Ramos (cell line): ENCODE results near the gene MAGEA6.
"Not testable (repeated sequence)": the region's sequence is repeated elsewhere in the genome, so short reads cannot be mapped to it uniquely, and the experiment has no call there.

Source experiments
- in situ Hi-C: fragments of 300-500 bp; cut with MboI; formaldehyde crosslinking; loops from one replicate; pipeline ENCODE4 v1.14.3; 2022; ENCODE audit warnings: low sequenced_read_pairs; ENCODE audit not compliant: unreplicated experiment

Gene MAGEA6

DNA sequence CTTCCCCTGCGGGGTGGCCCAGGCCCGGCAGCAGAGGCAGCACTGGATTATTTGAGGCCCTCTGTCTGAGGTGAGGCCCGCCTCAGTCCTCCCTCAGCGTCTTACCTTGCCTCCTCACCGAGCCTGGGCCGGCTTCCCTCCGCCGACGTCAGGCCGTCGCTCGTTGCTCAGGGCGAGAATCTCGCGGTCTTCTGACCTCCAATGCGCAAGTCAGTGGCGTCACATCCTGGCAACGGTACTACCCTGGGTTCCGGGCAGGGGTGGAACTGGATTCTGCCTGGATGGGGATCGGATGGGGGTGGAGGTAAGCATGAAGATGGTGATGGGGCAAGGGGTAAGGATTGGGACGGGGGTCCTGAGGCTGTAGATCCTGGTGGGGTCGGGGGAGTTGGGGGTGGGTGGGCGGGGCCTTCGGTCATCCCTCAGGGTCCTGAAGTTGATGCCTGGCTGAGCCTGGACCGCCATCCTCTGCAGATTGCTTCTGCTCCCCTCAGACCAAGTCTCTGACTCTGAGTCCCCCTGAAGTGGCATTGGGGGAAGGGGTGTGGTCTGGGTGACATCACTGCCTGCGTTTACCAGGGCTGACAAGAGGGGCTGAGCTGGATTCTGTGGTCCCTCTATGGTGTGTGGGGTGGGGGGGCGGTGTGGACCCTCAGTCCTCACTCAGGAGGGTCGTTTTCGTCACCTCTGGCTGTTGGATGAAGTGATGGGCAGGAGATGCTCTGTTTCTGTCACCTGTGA lies at the start of gene MAGEA6:
TSS of gene MAGEA6 (minus strand) at position 141 of the 741 bp plus-strand sequence. CDS start 2,039 bp downstream, outside the sequence.
- in situ Hi-C loops, result not testable (repeated sequence)

- in situ Hi-C loops, result no loop called here
These were observed 49.8 kb upstream of the MAGEA6 start for GRCh38 chrX:152819266-152819665.

GRCh38 chrX:152818356-152818755 lies 48.9 kb upstream of the MAGEA6 start:
- in situ Hi-C loops, result no loop called here

DNA sequence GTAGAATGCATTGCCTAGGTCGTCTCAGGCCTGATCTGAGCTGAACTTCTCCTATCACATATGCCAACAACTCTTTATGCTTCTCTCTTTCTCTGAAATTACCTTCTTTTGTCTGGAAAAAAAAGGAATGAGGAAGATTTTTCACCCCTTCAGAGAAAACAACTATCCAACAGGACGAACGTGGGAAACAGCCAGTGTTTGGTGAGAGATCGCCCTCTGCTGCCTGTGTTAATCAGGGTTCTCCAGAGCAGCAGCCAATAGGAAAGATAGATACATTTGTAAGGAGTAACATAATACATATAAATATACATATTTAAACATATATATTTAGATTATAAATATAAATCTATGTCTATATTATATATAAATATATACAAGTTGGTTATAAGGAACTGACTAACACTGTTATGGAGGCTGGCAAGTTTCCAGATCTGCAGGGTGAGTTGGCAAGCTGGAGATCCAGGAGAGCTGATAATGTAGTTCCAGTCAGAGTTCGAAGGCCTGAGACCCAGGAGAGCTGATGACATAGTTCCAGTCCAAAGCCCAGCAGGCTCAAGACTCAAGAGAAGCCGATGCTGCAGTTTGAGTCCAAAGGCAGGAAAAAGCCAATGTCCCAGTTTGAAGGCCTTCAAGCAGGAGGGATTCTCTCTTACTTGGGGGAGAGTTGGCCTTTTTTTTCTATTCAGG lies 47.7 kb upstream of the MAGEA6 start:
- in situ Hi-C loops, result no loop called here

DNA sequence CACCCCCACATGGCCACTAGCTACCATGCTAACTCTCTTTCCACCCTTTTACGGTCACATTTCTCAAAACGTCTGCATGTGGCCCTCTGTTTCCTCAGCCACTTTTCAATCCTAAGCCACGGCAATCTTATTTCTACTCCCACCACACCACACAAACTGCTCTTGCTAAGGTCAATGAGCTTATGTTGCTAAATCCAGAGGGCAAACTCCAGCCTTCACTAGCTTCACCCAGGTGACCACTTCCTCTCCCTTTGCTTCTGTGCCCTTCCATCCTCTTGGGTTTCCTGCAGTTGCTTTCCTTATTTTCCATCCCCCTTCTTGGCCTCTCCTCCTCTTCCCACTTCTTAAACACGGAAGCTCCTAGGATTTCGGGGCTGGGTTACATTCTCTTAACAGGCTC lies 44.6 kb upstream of the MAGEA6 start:
- in situ Hi-C loops, result no loop called here

DNA sequence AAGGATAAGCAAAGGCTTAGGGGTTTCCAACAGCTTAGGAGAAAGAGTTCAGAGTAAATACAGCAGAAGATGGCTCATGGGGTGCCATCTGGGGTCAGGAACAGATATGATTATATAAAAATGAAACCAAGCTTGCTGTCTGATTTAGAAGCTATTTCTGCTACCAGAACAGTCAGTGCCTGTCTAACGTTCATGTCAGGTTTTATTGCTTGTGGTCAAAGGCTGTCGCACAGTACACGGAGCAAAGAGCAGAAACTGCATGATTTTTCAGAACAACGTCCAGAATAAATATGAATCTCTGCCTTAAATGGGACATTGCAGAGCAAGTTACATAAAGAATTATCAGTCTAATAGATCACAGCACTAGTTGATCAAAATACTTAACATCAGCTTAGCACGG lies 43.7 kb upstream of the MAGEA6 start:
- in situ Hi-C loops, result no loop called here

- in situ Hi-C loops, result no loop called here
These were observed 40.9 kb upstream of the MAGEA6 start for GRCh38 chrX:152810403-152810802.

DNA sequence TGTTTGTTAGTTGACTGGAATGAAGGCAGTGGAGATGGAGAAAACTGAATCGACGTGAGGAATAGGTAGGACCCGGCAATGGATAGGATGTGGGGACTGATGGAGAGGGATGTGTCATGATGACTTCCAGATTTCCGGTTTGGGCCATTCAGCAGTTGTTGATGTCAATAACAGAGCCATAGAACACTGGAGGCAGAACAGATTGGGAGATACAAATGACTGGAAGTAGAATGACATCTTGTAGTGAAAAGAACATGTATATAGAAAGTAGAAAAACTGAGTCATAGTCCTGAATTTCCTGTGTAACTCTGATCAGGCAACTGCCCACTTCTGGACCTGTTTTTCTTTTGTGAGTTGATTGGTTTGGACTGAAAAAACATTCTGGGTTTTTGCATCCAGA lies 36.5 kb upstream of the MAGEA6 start:
- in situ Hi-C loops, result no loop called here

DNA sequence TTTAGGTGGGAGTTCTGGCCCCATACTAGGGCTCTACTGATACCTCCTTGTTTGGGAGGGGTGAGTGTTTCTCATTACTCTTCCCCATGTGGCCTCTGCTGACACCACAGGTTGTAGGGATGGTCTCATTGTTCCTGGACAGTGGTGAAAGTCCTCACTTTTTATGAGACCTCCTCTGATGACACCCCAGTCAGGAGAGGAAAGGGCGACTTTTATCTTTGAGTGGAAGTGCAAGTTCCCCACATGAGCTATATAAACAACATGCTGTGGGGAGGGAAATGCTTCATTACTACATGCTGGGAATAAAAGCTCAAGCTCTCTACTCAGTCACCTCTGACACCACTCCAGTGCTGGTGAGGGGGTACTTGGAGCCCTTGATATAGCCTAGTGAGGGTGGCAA lies 29.5 kb upstream of the MAGEA6 start:
- in situ Hi-C loops, result no loop called here

DNA sequence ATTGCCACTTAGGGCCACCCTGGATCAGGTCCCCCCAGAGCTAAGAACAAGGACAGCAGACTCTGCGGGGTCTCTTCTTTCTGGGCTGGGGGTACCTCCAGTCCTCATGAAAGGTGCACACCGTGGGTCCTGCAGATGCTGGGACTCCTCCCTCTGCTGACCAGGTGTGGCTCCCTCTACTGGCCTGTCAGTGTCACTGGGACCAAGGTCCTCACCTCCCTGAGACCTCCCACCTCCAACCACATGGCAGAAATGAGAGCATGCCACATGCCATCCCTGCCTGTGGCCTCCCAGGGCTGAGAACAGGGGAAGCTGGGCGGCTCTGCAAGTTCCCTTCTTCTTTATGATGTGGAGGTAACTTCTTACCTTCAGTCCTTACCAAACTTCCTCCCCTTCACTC lies 17.6 kb upstream of the MAGEA6 start:
- in situ Hi-C loops, result not testable (repeated sequence)

GRCh38 chrX:152766562-152766961 lies 2.9 kb downstream of the MAGEA6 start:
- in situ Hi-C loops, result not testable (repeated sequence)

- in situ Hi-C loops, result not testable (repeated sequence)
These were observed 7.9 kb downstream of the MAGEA6 start for GRCh38 chrX:152761582-152761981.

DNA sequence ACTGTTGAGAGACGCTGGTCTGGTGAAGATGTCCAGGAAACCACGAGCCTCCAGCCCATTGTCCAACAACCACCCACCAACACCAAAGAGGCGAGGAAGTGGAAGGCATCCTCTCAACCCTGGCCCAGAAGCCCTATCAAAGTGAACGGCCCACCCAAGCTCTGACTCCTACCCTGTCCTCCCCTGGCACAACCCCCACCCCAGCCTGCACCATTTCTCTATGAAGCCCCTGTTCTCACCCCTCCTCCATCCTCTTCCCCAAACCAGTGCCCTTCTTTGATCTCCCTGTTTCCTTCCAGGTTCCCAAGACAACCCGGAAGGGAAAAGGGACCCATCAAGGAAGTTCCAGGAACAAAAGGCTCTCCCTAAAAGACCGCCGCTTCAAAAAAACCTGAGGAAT lies 9.9 kb downstream of the MAGEA6 start:
- in situ Hi-C loops, result not testable (repeated sequence)

DNA sequence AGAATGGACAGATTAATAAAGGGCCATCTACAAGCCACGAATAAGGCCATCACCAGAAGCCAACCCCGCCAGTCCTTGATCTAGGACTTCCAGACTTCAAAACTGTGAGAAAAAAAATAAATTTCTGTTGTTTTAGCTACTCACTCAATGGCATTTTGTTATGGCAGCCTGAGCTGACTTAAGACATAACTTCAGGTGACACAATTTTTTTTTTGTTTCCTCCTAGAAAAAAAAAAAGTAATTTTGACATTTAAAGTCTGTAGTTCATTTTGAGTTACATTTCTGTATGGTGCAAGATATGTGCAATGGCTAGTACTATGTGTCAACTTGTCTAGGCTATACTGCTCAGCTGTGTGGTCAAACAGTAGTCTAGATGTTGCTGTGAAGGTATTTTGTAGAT lies 10.6 kb downstream of the MAGEA6 start, which contains the start of gene CSAG3:
TSS of gene CSAG3 (plus strand) at position 301 of the 400 bp plus-strand sequence.
- in situ Hi-C loops, result not testable (repeated sequence)

GRCh38 chrX:152754871-152755270 lies 14.6 kb downstream of the MAGEA6 start:
- in situ Hi-C loops, result not testable (repeated sequence)

- in situ Hi-C loops, result not testable (repeated sequence)
These were observed 15.5 kb downstream of the MAGEA6 start, which contains the start of gene MAGEA2 for GRCh38 chrX:152753686-152754650. Gene MAGEA2 (minus strand): TSS chrX:152753842. CDS start chrX:152751363, 2,479 bp downstream.

- in situ Hi-C loops, result no loop called here
These were observed 30.9 kb downstream of the MAGEA6 start for GRCh38 chrX:152738560-152738959.

- in situ Hi-C loops, result not testable (repeated sequence)
These were observed 33.0 kb downstream of the MAGEA6 start for GRCh38 chrX:152736528-152736927.

GRCh38 chrX:152735860-152736511 lies 33.5 kb downstream of the MAGEA6 start:
- in situ Hi-C loops, result no loop called here

- in situ Hi-C loops, result no loop called here
These were observed 34.4 kb downstream of the MAGEA6 start for GRCh38 chrX:152735101-152735500.
